Testis (tissue), 2 donors: ENCODE data around the gene STK35.

Experiments
- POLR2A ChIP-seq: fragments of 450-650 bp; IDR thresholded peaks from one replicate; pipeline ENCODE4 v1.6.1; 2017; ENCODE audit warnings: antibody characterized with exemption, mild to moderate bottlenecking, moderate library complexity
- TF ChIP-seq, protein P1 (sequence below), 3 experiments: fragments of 450-650 bp in 2 of 3; fragments of 200-600 bp in 1 of 3; sonication (generic) in 1 of 3; IDR thresholded peaks; one replicate each; pipeline ENCODE4 v1.5.1; 2016 to 2019; ENCODE audit warnings: antibody characterized with exemption in 3 of 3, mild to moderate bottlenecking in 2 of 3, moderate library complexity in 1 of 3

DNA sequence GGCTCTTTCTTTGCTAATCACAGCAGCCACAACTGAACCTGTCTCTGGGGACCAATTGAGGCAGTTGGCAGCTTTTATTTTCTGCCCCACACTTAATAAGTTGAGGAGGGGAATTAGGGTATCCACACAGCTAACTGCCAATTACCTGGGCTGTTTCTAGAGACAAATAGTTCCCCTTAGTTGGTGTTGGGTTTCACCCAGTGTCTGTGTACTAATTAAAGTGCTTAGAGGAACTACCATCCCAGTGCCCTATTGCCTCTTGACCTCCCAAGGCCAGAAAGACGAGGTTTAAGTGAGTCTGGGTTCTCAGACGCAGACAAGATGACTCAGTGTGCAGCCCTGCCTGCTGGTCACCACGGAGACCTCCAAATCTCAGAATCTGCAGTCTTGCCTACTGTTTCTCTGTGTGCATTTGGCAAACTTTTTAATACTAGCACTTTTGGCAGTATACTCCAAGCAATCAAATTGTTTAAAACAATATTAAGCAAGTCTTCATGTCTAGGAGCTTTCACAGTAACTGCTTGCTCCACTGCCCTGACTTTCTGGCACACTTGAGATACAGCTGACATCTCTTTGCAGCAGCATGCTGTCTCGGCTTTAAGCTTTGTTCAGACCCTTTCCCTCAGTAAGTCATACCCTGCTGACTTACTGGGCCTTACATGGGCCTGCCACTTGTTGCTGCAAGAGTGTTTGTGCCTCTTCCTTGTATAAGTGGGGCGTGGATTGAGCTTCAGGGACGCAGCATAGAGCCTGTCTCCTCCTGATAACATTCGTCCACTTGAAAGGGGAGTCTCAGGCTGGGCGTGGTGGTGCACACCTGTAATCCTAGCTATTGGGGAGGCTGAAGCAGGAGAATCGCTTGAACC lies 31.9 kb downstream of the STK35 start:
- TF ChIP-seq POLR2A, result no peak
- TF ChIP-seq, protein P1, sequence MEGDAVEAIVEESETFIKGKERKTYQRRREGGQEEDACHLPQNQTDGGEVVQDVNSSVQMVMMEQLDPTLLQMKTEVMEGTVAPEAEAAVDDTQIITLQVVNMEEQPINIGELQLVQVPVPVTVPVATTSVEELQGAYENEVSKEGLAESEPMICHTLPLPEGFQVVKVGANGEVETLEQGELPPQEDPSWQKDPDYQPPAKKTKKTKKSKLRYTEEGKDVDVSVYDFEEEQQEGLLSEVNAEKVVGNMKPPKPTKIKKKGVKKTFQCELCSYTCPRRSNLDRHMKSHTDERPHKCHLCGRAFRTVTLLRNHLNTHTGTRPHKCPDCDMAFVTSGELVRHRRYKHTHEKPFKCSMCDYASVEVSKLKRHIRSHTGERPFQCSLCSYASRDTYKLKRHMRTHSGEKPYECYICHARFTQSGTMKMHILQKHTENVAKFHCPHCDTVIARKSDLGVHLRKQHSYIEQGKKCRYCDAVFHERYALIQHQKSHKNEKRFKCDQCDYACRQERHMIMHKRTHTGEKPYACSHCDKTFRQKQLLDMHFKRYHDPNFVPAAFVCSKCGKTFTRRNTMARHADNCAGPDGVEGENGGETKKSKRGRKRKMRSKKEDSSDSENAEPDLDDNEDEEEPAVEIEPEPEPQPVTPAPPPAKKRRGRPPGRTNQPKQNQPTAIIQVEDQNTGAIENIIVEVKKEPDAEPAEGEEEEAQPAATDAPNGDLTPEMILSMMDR (IDR thresholded peaks at IDR 0.05), result no peak
